DOHH2 (cell line): ENCODE results near the gene SMAP2.

Experiments
- CTCF ChIP-seq: fragments of 200-600 bp; sonication (generic); IDR thresholded peaks from one replicate; pipeline ENCODE4 v1.5.1; 2014; ENCODE audit warnings: antibody characterized with exemption, mild to moderate bottlenecking, low read depth, low read length; ENCODE audit not compliant: poor library complexity, severe bottlenecking
- EZH2phosphoT487 ChIP-seq: fragments of 200-600 bp; sonication (generic); IDR thresholded peaks from 2 replicates; pipeline ENCODE4 v1.6.1; 2017; ENCODE audit warnings: borderline replicate concordance, mild to moderate bottlenecking, antibody characterized with exemption, low read length, moderate library complexity, mixed read lengths

GRCh38 chr1:40362199-40362598, 11.3 kb upstream of the SMAP2 start:
- TF ChIP-seq CTCF (no peak), EZH2phosphoT487 (no peak)
